NCI-H1930 (cell line): Measurements from ENCODE around the gene NPSR1.
"Not testable (repeated sequence)": the region's sequence is repeated elsewhere in the genome, so short reads cannot be mapped to it uniquely, and the experiment has no call there.

Experiments
- DNase-seq, 2 experiments: peaks; one replicate each; lab custom pipeline; 2025; lab: John Stamatoyannopoulos, UW

Gene NPSR1

DNA sequence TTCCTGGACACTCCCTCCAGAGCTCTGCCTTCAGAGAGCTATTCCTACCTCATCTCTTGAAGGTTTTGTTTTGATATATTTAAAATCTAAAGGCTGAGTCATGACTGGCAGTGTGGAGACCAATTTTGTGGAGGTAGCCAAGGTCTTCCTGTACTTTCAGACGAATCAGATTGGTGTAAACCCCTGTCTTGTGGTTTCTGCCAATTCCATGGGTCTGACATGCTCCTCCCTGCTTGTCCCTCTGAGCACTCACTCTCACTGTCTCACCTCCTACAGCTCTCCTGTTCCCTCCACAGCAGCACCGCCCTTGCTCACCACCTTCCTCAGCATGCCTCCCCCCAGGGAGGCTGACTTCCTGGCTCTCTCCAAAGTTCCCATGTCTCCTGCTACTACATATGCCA is 179.8 kb downstream of the NPSR1 start:
- DNase-seq, result no peak

DNA sequence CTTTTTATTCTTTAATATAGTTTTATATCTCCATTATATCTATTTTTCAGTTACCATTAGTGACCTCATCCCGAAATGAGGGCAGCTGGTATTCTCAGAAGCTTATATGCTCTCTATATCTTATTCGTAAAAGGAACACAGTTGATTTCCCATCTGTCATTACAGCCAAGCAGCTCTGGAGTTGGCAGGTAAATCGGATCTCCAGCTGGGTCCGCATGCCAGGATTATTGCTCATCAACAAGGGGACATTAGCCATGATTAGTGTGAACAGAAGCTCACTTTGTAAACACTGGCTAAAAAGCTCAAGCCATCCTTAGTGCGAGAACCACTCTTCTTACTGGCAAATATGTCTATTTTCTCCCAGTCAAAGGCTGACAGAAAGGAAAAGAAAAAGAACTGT is 180.3 kb downstream of the NPSR1 start:
- no peak for DNase-seq

DNA sequence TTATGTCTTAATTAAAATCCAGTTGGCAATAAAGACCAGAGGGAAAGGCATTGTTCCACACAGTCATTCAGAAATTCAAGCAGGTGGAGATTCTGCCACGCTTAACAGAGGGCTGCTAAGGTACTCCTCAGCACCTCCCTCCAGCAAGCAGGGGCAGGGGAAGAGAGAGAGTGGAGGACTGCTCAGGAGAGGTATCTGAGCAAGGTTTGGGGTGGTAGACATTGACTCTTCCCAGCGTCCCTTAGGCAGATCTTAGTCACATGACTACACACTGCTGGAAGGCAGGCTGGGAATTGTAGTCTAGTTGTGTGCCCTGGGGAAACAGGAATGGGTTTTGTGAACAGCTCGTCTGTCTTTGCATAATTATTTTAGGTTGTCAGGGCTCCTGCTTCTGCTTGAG is 181.6 kb downstream of the NPSR1 start:
- DNase-seq, result no peak

DNA sequence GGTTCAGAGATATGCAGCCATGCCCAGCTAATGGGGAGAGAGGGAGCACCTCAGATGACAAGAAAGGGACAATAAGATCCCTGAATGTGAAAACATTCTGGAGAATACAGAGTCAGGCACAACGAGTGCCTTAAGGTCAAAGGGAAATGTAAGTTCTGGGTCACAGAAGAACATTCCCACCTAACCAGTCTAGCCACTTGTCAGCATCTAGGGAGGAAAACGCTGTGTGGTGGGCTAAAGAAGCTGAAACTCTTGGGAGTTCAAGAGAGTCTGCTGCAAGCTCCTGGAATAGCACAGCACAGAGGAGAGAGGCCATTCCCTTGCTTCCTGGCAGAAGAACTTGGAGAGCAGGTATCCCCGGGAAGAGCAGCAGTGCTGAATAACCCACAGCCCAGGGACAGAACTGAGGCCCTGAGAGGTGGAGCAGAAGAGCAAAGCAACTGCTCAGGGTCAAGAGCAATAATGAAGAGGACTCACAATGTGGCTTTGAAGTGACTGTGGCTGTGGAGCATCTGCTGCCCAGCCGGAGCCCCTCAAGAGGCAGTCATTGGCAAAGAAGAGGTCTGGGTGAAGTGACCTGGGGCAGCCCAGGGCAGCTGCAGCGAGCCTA is 182.3 kb downstream of the NPSR1 start:
- no peak for DNase-seq

DNA sequence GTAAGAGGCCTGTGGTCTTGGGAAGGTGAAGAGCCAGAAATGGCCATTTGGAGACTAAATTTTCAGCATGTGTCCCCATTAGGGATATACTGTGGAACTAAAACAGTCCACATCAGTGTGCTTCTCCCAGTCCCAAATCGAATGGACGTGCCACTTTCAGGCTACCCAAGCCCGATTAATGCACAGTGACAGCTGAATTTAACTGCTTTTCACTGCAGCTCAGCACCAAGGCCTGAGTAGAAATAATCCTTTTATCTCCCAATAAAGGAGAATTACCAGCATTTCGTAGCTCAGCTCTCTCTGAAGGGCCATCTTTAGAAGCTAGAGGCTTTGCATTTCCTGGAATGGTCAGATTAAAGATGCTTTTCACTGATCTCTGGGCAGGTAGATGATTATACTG is 183.3 kb downstream of the NPSR1 start:
- no peak for DNase-seq

DNA sequence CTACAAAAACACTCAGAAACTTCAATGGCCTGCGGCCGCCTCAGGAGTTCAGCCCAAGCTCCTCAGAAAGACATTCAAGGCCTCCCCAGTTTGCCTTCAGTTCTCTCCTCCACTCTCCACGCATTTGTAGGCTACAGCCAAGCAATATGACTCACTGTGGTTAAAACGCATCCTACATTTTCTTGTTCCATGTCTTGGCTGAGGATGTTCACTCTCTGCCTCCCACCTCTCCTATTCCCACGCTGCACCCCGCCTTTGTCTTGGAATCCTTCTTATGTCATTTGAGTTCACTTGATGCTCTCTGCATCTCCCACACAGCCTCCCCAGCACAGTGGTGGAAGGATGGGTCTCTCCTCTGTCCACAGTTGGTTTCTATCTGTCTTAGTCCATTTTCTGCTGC is 184.8 kb downstream of the NPSR1 start:
- DNase-seq, result no peak

DNA sequence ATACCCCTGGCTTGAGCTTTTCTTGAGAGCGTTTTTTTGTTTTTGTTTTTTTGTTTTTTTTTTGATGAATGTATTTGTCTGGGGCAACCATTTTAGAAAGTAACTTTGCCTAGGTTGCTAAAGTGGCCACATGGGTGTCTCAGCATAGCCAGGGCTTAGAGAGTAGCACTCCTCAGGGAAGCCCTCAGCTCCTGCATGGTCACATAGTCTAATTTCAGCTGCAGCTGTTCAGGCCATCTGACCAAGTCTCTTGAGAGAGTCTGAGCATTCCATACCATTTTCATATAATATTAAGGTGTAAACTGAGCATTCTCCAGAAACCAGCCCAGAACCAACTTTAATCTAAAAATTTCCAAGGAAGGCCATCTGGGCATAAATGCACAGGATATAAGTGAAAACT is 186.4 kb downstream of the NPSR1 start:
- no peak for DNase-seq

DNA sequence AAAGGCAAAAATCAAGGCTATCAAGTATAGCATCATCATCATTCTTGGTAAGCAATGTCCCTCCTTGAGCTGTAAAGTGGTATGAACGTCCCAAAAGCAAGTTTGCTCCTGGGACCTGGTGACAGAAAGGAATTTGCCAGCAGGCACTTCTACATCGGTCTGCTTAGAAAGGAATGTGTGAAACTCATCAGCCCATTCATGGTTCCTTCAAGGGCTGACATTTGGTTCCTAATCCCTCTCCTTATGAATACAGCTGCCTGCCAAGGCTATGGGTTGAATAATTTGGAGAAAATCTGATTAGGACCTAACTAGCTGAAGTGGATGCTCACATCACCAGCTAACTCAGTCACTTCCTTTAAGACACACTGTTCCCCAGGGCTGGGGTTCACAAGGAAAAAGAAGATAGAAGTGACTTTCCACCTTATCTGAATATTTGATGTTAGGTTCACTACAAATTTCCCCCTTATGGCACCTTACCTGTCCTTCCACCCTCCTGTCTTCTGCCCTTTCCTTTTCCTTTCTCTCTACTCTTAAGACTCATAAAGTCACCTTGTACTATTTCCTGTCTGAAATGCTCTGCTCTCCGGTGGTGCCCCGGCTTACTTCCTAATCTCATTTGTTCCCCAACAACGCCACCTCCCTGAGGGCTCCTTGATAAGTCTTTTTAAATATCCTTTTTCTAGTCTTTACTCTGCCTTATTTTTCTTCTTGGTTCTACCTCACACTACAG is 187.1 kb downstream of the NPSR1 start:
- DNase-seq, result no peak

DNA sequence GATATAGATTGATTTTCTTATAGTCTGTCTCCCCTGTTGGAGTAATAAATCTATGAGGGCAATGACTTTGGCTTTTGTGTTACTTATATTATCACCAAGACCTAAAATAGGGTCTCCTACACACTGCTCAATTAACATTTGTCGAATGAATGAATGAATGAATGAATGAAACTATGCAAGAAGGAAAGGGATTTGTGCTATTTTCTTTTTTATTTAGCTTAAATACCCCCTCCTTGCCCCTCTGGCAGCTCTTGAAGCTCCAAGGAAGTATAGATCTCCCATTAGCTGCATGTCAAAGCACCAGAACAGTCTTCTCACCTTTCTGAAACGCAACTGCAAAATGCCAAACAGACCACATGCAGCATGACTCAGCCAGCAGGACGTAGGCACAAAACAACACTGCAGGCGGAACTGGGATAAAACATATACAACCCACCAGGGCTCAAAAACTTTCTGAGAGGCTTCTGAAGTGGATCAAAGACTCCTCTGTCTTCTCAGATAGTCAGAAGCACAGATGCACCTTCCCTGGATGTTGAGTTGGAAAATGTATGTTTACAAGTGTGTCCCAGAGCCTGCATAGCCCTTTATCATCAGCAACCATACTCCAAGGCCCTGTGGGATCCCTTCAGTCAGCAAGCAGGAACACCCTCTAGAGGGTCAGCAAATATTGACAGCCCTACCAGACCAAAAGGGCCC is 187.8 kb downstream of the NPSR1 start:
- no peak for DNase-seq

DNA sequence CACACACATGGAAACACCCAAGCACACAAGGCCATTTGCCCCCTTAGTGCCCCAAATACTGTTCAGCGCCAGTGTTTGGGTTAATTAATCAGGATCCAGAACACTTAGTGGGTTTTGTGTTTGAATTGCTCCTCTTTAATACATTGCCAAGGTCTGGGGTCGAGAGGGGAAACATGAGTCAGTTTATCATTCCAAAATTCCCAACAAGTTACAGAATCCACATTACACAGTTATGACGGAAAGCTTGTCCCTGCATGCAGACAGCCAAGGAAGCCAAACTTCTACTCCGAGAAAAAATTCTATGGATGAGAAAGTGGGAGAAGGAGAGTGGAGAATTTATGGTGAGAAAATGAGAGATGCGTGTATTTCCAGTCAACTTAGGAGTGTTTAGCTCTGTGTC is 189.0 kb downstream of the NPSR1 start:
- DNase-seq, result no peak

DNA sequence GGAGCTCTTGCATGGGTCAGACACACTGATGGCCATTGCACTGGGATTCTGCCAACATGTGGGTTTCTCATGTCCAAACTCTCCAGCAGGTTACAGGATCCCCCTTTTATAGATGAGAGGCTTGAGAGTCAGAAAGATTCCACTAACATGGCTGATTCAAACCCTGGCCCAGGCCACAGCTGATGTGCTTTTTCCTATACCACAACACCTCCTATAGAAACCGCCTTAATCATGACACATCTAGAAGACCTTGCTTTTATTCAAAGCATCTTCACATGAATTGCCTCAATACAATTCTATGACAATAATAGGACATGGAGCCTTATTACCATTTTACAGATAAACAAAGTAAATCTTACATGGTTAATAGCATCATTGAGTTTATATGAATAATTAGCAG is 190.7 kb downstream of the NPSR1 start:
- no peak for DNase-seq

DNA sequence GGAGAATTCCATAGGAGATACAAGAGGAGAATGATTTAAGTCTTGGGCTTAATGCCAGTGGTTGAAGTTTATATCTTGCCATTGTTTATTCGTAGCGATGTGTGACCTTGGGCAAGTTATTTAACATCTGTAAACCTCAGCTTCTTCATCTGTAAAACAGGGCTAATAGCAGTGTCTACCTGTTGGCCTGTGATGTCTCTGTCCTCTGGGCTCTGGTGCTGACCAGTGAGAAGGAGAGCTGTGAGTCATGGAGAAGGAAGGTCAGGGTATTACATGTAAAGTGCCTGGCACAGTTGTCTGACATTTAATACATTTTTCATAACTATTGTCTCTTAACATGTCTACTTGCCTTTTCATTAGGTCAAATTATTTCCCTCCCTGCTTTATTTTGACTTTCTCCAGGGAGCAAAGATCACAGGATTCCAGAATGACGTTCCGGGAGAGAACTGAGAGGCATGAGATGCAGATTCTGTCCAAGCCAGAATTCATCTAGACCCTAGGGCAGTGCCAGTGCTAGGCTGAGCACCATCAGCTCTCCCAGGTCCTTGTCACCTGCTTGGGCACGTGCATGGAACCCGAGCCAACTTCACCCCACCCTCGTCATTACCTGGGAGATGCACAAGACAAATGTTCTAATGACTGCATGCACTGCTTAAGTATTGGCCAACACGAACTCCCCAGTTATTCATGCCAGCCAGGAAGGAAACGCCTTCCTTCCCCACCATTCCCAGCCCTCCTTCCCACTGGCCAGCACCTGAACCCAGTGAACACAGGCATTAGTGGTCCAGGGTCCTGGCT is 191.3 kb downstream of the NPSR1 start:
- DNase-seq, result no peak

DNA sequence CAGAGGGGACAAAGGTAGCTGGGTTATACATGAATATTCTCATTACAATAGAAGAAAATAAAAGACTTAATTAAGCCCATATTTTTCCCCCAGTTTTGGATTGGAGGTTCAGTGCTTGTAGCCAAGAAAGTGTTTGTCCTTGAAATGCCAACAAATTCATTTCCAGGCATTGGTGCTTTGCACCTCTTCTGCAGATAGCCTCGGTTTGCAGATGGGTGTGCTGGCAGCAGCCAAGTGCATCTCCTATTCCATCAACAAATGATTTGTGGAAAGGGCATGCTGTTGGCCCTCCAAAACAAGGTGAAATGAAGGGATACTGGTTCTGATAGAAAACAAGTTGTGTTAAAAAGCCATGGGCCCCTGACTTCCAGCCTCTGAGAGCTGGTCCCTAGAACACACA is 192.0 kb downstream of the NPSR1 start:
- DNase-seq, result no peak

DNA sequence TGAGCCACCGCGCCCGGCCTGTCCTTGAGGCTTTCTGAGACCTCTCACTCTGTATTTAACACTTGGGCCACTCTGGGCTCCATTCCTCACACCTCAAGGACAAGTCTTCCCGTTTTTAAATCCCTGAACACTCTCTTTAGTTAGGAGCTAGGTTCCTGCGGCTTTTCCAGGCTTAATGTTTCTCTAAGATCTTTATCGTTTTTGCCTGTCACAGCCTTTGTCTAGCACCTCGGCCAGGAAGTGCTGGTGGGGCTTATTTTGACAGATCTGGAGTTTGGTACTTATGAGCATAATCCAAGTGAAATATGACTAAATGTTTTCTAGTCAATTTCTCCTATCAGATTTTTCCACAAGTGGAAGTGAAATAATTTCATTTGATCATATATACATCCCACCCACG is 192.7 kb downstream of the NPSR1 start:
- DNase-seq, result no peak

DNA sequence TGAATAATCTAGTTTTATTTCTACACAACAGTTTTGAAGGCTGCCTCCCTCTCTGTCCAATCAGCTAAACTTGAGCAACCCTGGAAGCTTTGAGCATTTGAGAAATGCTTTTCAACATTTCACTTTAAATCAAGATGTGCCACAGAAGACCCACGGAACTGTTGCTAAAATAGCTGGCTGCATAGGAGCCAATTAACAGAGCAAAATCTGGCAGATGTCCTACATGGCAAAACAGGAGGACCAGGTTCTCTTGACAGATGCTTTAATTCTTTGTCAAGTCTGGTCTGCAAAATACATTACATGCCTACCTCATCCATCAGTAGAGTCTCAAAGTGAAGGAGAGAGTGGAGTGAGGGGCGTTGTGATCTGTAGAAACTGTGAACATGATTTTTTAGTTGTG is 193.4 kb downstream of the NPSR1 start:
- DNase-seq, result no peak

DNA sequence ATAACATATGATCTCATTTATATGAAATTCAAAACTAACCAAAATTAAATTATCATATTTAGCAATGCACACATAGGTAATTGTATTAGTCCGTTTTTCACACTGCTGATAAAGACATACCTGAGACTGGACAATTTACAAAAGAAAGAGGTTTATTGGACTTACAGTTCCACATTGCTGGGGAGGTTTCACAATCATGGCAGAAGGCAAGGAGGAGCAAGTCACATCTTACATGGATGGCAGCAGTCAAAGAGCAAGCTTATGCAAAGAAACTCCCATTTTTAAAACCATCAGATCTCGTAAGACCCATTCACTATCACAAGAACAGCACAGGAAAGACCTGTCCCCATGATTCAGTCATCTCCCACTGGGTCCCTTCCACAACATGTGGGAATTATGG is 200.4 kb downstream of the NPSR1 start:
- DNase-seq, result not testable (repeated sequence)

DNA sequence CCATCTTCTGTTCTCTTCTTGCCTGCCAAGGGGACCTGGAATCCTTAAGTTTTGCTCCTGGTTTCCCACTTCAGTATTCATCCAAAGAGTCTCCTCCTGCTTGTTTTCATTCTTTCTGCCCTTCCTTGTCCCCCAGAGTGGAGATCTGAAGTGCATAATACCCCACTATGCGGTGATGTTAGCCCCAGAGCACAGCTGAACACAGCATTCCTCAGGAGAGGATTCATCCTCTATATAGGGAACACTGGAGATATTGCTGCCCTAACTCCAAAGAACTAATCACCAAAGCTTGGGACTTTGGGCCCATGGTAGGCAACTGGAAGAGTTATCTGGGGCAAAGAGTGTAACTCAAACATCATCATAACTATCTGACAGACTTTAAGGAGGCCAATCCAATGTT is 201.3 kb downstream of the NPSR1 start:
- DNase-seq, result not testable (repeated sequence)

DNA sequence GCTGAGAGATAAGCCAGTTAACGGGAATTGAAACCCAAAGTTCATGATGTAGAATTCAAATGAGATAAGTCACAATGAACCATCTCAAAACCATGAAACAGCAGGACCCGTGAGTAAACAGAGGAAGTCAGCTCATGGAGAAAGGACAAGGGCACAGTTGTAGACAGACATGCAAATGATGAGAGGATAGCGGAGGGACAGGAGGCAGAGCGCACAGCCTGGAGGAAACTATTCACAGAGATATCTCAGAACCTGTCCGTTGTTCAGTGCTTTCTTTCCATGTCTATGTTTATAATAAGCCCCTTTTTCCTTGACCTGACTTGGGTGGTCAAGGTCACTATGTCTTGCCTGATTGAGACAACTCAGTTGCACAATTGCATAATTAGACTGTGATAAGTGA is 208.2 kb downstream of the NPSR1 start:
- not testable (repeated sequence) for DNase-seq

DNA sequence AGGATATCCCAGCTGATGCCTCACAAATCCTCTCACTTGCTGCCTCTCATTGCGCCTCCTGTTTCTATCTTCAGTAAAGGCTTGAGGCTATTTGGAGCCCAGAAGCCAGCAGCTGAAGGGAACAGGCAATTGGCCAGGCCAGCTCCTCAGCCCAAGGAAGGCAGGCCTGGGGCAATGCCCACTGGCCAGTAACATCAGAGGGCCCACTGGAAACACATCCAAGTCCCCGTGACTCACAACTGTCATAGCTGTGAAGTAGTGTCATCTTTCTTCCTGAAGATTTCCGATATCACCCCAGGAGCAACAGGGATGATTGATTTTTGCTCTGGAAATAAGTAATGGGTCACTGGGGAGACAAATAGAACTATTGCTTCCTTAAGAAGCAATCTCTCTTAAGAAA is 209.3 kb downstream of the NPSR1 start:
- not testable (repeated sequence) for DNase-seq

DNA sequence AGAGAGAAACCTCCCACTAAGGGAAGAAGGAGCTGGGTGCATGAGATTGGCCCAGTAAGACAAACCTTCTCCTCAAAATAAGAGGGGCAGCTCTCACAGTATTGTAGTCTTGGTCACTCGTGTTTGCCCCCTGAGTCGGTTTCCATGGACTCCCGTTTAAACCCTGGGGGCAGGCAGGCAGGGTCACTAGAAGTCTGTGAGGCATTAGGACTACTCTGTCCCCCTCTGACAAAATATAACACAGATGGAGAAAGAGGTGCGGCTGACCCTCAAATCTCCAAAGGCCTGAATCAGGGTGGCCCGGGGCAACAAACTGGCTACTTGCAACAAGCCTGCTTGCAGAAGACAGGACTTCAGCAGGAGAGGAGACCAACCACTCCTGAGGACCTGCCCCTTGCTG is 210.6 kb downstream of the NPSR1 start:
- DNase-seq, result not testable (repeated sequence)

DNA sequence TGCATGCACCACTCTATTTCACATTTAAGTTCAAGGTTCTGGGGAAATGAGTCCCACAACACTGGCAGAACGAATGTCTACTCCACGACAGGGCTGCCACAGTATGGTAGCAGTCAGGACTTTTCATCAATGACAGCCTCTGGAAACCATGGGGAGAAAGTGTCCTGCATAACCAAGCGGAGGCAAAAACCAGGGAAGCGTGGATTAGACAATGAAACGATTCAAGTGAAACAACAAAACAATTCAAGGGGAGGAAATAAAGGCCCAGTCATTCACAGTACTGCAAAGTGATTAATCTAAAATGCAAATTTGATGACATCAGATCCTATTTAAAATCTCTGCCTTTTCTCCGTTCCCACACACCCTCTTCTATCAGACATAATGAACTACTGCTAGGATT is 211.0 kb downstream of the NPSR1 start:
- no peak for DNase-seq

DNA sequence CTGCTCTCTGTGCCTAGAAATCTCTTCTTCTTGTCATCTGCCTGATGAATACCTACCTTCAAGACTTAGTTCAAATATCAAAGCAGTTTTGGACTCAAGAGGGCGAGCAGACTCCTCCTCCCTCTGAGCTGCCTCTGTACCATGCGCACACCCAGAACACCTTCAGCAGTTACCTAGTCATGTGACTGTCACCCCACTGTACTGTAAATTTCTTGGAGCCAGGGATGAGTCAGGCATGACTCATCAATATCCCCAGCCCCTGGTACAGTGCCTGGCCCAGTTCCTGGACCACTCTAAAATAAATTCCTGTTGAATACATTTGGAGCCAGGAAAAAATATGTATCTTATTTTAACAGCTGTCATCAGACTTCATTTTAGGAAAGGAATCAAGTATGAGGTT is 212.0 kb downstream of the NPSR1 start:
- not testable (repeated sequence) for DNase-seq

DNA sequence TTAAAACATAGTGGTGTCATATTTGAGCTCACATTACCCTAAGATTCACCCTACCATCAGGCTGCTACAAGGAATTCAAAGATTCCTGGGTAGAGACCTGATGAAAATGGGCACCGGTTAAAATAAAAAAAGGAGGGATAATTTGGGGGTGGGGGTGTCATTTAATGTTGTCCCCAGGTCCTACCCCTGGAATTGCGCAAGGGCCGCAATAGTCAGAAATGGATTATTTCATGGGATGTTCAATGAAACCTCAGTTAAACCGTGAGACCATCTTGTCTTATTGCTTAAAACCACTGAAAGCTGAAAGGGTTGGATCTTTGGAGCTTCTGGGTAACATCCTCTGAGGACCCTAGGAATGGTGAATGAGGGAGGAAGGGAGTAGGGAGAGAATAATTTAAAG is 216.3 kb downstream of the NPSR1 start:
- DNase-seq, result not testable (repeated sequence)
